ENCODE results near the gene SLX9.
"Not testable (repeated sequence)": the region's sequence is repeated elsewhere in the genome, so short reads cannot be mapped to it uniquely, and the experiment has no call there.

SLX9 gene

DNA sequence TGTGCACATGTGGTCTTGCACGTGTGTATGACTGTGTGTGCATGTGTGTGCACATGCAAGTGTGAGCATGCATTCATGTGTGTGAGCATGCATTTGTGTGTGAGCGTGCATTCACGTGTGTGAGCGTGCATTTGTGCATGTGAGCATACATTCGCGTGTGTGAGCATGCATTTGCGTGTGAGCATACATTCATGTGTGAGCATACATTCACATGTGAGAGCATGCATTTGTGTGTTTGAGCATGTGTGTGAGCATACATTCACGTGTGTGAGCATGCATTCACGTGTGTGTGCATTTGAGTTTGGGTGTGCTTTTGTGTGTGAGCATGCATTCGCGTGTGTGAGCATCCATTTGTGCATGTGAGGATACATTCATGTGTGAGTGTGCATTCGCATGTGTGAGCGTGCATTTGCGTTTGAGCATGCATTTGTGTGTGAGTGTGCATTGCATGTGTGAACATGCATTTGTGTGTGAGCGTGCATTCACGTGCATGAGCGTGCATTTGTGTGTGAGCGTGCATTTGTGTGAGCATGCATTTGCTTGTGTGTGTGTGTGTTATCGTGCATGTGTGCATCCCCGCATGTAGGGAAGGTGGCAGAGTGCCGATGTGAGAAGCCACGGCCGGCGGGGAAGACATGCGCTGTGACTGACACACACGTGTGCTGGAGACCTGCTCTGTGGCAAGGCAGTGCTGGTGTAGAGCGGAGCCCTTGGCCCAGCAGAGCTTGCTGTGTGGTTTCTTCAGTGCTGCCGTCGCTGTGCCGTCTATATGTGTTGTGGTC is 37.4 kb upstream of the SLX9 start:
- DNase-seq: no peak

DNA sequence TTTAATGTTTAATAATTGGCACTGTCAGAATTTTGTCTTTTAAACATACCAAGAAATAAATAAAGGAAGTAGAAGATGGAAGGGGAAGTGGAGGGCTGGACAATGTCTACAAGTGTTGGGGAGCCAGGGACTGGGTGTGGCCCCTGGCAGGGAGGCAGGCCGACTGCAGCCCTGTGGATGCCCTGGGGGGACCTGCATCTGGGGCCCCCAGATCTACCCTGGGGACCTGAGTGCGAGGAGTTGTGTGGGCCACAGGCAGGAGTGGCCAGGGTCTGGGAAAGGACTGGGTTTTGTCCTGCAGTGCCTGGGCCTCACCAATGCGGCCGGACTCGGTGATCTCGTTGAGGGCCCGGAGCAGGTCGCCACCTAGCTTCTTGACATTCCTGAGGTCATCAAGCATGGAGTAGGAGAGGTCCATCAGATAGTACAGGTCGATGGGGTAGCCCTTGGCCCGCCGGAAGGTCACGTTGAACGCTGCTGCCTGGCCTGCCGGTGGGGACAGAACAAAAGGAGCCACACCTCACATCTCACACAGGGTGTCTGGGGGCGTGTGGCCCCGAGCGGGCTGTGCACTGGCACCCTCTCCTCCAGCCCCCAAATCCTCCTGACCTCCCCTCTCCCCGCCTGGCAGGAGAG is 36.7 kb upstream of the SLX9 start:
- no peak for DNase-seq

DNA sequence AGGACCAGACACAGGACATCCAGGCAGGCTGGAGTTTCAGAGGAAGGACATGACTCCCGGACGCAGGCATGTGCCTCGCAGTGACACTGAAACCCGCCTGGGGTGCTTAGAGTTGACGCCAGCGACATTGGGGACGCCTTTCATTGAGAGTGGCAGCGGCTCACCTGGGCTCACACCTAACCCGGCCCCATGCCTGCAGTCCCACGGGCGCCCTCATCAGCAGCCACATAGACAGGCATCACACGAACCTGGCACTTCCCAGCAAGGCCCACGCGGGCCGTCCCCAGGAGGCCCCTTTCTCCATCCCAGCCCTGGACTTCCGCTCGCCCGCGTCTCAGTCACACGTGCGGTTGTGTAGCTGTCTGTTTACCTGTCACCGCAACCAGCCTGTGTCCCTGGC is 36.1 kb upstream of the SLX9 start:
- no peak for DNase-seq

DNA sequence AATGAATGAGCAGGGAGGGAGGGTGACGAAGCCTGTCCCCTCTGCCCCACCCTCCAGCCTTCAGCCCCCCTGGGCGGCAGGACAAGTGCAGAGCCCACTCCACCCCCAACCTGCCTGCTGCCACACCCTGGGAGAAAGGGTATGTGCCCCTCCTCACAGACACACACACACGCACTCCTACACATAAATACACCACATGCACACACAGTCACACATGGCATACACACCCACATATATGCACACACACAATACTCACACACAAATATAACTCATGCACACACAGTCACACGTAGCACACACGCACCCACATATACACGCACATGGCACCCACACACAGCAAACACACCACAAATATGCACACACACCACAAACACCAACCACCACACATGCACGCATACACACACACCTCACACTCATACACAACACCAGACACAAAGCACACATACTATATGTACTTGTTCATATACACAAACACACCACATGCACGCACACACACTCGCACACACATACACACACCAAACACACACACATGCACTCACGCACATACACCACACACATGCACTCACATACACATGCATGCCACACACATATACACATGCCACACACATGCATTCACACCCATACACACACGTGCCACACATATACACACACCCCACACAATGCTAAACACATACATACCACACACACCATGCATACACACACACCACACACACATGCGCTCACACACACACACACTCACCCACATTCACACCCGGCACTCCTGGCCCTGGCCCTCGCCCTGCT is 35.5 kb upstream of the SLX9 start:
- no peak for DNase-seq

- no peak for DNase-seq
These were observed 34.7 kb upstream of the SLX9 start for GRCh38 chr21:44905016-44905727.

DNA sequence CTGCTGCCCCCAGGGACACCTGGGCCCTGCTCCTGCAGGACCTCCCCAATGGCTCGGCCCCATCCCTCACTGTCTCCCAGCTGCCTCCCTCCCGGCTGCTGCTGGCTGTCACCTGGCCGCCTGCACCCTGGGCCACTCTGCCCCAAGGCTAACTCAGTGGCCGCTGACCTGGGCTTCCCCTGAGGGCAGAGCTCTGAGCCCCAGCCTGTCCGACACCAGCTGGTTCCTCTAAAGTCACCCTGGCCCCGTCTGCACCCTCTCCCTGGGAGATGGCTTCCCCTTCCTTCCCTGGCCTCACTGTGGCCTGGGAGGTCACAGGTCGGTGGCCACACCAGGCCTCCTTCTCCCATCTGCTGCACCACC is 34.1 kb upstream of the SLX9 start:
- DNase-seq: no peak

- no peak for DNase-seq
These were observed 32.4 kb upstream of the SLX9 start for GRCh38 chr21:44907225-44907965.

DNA sequence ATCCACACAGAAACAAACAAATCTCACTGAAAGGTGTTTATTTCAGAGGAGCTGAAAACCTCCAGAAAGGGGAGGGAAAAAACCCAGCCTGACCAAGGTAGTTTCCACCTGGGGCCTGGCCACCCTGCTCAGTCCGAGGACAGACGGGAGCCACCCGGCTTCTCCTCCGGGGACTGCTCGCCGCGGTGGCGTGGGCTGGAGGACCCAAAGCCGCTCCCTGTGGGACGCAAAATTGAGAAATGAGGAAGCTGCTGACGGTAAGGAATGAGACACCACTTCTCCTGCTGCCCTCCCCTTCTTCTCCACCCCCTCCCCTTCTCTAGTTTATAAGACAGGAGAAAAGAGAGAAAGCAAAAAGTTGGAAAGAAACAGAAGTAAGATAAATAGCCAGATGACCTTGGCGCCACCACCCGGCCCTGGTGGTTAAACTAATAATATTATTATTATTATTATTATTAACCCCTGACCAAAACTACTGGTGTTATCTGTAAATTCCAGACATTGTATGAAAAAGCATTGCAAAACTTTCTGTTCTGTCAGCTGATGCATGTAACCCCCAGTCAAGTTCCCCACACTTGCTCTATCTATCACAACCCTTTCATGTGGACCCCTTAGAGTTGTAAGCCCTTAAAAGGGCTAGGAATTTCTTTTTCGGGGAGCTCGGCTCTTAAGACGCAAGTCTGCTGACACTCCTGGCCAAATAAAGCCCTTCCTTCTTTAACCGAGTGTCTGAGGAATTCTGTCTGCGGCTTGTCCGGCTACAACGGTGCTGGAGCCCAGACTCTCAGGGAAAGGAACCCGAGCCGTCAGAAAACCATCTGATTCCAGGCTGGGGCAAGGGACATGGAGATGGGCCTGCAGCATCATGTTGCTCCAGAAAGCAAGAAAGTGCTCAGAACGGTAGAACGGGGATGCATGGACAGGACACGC is 31.6 kb upstream of the SLX9 start:
- DNase-seq: no peak

DNA sequence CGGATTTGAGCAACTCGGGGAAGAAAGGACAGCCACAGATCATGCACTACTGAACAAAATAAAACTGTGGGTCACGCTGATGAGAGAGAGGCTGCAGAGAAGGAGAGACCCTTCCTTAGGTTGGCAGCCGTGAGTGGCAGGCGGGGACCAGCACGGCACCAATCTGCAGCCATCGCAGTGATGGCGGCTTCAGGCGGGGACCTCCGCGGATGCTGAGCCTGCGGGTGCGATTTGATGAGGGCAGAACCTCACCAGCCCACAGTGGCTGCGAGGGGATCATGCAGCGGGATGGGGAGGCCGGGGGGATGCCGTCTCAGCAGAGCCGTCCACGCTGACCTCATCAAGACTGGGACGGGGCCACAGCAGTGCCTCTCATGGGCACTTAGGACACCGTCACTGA is 30.9 kb upstream of the SLX9 start:
- no peak for DNase-seq

DNA sequence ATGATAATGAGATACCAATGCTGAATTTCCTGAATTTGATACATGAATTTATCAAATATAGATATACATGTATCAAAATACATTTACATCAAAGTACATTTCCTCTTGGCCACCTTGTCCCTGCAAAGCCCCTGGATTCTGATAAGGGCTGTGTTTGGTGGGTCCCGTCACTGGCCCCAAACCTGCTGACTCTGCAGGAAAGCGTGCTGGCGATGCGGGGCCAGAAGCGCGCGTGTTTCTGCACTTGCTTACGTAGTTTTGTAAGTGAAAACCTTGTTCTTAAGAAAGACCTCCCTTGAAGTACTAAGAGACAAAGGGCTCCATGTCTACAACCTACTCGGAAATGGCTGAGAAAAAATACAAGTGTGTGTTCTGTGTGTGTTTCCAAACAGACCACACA is 30.1 kb upstream of the SLX9 start:
- DNase-seq: peak; percentile 6

DNA sequence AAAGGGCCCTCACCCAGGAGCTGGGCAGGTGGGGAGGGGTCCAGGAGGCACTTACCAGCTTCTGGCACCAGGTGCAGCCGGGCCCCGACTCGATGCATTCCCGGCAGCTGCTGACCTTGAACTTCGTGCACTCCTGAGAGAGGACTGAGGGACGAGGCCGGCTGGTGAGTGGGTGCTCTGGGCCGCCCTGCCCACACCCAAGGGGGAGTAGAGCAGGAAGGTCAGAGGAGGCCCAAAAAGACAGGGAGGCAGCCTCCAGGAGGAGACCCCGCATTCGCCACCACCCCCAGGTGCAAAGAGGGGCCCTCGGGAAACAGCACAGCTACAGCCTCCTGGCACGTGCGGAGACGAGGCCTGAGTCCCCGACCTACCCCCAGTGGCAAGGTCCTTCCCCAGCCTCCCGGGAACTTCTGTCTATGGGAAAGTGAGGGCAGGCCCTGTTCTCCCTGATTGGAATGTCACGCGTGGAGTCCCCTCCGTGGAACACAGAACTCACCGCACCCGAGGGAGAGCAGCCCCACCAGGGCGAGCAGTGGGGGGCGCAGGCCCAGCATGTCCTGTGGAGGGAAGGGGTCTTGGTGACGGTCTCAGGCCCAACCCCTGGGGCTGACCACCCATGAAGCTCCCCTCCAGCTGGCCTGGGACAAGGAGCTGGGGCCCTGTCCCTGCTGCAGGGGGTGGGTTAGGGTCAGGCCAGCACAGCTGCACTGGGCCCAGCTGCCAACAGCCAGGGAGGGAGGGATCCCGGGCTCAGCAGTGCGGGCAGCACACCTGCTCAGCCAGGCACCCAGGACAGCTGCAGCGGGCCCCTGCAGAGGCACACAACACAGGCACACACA is 29.4 kb upstream of the SLX9 start:
- DNase-seq: no peak

GRCh38 chr21:44911068-44911383 is 28.8 kb upstream of the SLX9 start:
- DNase-seq: no peak

- DNase-seq: peak; percentile 70
These were observed 28.3 kb upstream of the SLX9 start for GRCh38 chr21:44911384-44912157.

DNA sequence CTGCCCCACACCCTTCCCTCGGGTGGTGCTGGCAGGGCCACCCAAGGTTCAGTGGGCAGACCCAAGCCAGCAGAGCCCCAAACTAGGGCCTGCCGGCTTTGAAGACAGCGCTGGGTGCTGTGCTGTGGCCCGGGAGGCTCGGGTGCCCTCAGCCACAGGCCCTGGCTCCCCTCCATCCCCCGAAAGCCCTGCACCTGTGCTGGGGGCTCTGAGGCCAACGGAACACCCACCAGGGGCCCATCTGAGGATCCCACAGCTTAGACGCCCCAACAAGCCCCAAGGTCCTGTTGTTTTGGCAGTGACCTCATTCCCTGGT is 27.7 kb upstream of the SLX9 start:
- no peak for DNase-seq

GRCh38 chr21:44912506-44913412 is 27.1 kb upstream of the SLX9 start:
- not testable (repeated sequence) for DNase-seq

GRCh38 chr21:44913425-44914175 is 26.2 kb upstream of the SLX9 start:
- no peak for DNase-seq

GRCh38 chr21:44914176-44914874 is 25.5 kb upstream of the SLX9 start:
- DNase-seq: no peak

- DNase-seq: no peak
These were observed 22.9 kb upstream of the SLX9 start for GRCh38 chr21:44916965-44917364.
